Coronary artery (tissue), 2 donors: ENCODE results near the gene LRRC25.
A peak's percentile ranks its signal among the peaks of the same experiment; 100 is the strongest.

Source experiments
- DNase-seq: peaks from one replicate; pipeline ENCODE4 v3.0.0-alpha.2; 2017; ENCODE audit warnings: low spot score
- H3K27ac ChIP-seq, 2 donors: fragments of 200-600 bp; sonication (generic); one replicate each; pipeline ENCODE4 v1.5.1; 2016 to 2019
- H3K4me3 ChIP-seq: fragments of 200-600 bp; sonication (generic); 2 replicates; pipeline ENCODE4 v1.5.1; 2016; ENCODE audit warnings: mild to moderate bottlenecking, moderate library complexity
- CTCF ChIP-seq: fragments of 200-600 bp; sonication (generic); IDR thresholded peaks from one replicate; pipeline ENCODE4 v1.5.1; 2019; ENCODE audit warnings: antibody characterized with exemption

Gene LRRC25

DNA sequence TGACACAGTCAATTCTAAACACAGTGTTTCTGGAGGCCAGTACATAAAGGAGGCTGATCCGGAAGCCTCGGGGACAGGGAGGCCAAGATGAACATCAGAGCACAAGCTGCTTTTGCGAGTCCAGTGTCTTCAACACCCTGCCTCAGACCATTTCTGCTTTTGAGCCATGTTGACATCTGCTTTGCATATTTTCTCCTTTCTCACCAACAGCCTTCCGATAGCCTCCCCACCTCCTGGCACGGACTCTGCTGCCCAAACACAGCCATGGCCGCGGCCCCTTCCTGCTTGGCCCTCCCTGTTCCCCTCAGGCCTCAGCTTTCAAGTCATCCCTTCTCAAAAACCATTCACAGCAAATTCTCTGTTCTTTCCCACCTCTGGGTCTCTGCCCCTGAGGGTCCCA is 3.6 kb downstream of the LRRC25 start:
- peak overlapping the region; percentile 2 for H3K4me3 ChIP-seq
- no peak for TF ChIP-seq CTCF
- peak; percentile 73 for DNase-seq
- H3K27ac ChIP-seq, result peak overlapping the region in 1 of 2 donors; percentile 63

DNA sequence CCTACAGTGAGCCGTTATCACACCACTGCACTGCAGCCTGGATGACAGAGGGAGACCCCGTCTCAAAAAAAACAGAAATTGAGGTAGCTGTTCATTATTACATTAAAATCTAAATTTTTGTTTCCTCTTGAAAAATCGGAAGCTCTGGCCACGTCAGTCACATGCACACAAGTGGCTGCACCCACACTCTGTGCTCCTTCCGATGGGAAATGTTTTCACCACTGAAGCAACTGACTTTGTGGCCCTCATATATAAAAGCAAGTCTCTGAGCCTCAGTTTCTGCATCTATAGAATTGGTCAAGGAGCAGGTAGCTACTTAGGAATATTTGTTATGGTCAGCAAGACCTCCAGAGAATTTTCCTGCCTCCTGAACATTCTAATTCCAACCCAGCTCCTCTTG is 4.5 kb downstream of the LRRC25 start:
- no peak for DNase-seq
- Histone ChIP-seq H3K27ac (peak overlapping the region in 1 of 2 donors; percentile 63), H3K4me3 (no peak overlapping the region)
- TF ChIP-seq CTCF, result no peak

DNA sequence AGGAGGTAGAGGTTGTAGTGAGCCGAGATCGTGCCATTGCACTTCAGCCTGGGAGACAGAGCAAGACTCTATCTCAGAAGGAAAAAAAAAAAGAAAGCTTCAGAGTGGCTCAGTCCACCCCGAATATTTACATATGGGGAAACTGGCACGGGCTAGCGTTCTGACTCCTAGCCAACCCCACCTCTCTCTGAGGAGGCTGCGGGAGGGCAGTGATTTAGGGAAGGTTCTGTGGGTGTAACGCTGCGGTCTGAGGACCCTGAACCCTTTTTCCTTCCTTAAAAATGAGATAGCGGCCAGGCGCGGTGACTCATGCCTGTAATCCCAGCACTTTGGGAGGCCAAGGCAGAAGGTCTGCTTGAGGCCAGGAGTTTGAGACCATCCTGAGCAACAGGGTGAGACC is 5.0 kb downstream of the LRRC25 start:
- TF ChIP-seq CTCF, result no peak
- no peak for DNase-seq
- Histone ChIP-seq H3K4me3 (no peak overlapping the region), H3K27ac (peak overlapping the region in 1 of 2 donors; percentile 28)

DNA sequence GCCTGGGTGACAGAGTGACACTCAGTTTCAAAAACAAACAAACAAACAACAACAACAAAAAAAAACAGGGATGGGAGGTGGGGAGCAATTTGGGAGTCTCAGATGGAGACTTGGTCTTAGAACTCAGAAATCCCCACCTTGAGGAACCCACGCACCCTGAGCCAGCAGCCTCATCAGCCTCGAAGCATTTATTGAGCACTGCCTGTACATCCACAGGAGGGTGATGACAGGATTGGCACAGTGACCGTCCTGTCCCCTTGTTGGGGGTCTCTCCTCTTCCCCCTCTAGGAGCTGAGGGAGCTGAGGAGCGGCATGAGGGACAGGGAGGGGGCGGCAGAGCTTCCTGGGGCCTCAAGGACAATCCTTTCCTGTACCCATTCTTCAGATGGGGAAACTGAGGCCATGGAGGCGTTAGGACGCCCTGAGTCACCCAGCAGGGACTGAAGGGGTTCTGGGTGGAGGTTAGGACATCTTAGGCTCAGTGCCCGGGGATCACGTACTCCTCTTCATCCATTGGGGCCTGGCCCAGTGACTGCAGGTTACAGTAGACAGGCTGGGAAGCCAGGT is 5.8 kb downstream of the LRRC25 start:
- no peak for DNase-seq
- peak overlapping the region in 1 of 2 donors; percentile 28 for H3K27ac ChIP-seq
- no peak for TF ChIP-seq CTCF
- no peak overlapping the region for H3K4me3 ChIP-seq

- no peak overlapping the region for H3K4me3 ChIP-seq
Measured at GRCh38 chr19:18390065-18390907, 7.1 kb downstream of the LRRC25 start.

DNA sequence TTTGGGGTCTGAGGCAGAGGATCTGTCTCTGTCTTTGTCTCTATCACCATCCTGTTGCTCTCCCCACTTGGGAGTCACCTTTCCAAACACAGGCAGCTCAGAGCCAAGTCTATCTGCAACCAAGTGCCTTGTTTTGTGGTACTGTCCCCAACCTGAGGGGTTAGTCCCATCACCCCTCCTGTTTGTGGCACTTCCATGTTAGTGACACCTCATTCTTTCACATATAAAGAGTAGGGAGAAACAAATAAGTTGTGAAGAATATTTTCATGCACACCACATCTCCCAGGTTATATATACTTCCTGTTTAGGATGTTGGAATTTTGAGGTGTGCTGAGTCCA is 7.7 kb downstream of the LRRC25 start:
- TF ChIP-seq CTCF, result no peak
- no peak overlapping the region for H3K27ac ChIP-seq
- DNase-seq, result no peak
- H3K4me3 ChIP-seq, result no peak overlapping the region

More at GRCh38 chr19:18390065-18390907, 7.1 kb downstream of the LRRC25 start:
- no peak overlapping the region for H3K27ac ChIP-seq
- no peak for TF ChIP-seq CTCF
- DNase-seq, result no peak
